Karpas-422 (cell line): Measurements from ENCODE around the gene GPBP1. TPM values are rescaled to one million over a fixed set of nuclear protein-coding genes. Genes with fewer than 3 reads are reported as not detected.

Source experiments
- DNase-seq: peaks from one replicate; pipeline ENCODE4 v3.0.0-alpha.2; 2015
- H2AFZ ChIP-seq: fragments of 200-600 bp; sonication (generic); 2 replicates; pipeline ENCODE4 v1.6.1; 2014; ENCODE audit warnings: antibody characterized with exemption, low read length, mixed read lengths
- H3K27ac ChIP-seq: fragments of 200-600 bp; sonication (generic); 2 replicates; pipeline ENCODE4 v1.5.1; 2014; ENCODE audit warnings: mild to moderate bottlenecking, low read length, moderate library complexity
- H3K27me3 ChIP-seq: fragments of 200-600 bp; sonication (generic); 2 replicates; pipeline ENCODE4 v1.6.1; 2014; ENCODE audit warnings: low read length, mixed read lengths
- H3K36me3 ChIP-seq: fragments of 200-600 bp; sonication (generic); 2 replicates; pipeline ENCODE4 v1.6.1; 2014; ENCODE audit warnings: low read length, mixed read lengths; ENCODE audit not compliant: insufficient read depth
- H3K4me1 ChIP-seq: fragments of 200-600 bp; sonication (generic); 2 replicates; pipeline ENCODE4 v1.6.1; 2014; ENCODE audit warnings: mild to moderate bottlenecking, low read length, mixed read lengths
- H3K4me2 ChIP-seq: fragments of 200-600 bp; sonication (generic); 2 replicates; pipeline ENCODE4 v1.6.1; 2014; ENCODE audit warnings: low read length, low read depth, mild to moderate bottlenecking; ENCODE audit not compliant: poor library complexity, severe bottlenecking
- H3K4me3 ChIP-seq: fragments of 200-600 bp; sonication (generic); 2 replicates; pipeline ENCODE4 v1.5.1; 2014; ENCODE audit warnings: mild to moderate bottlenecking, antibody characterized with exemption, low read length, mixed read lengths
- H3K79me2 ChIP-seq: fragments of 200-600 bp; sonication (generic); 2 replicates; pipeline ENCODE4 v1.6.1; 2014; ENCODE audit warnings: mild to moderate bottlenecking, low read length, mixed read lengths
- H3K9ac ChIP-seq: fragments of 200-600 bp; sonication (generic); 2 replicates; pipeline ENCODE4 v1.6.0; 2014; ENCODE audit warnings: low read length
- H3K9me2 ChIP-seq: fragments of 200-600 bp; sonication (generic), shearing (Covaris generic); replicated peaks from 2 replicates; pipeline ENCODE4 v1.6.0; 2014; ENCODE audit warnings: mild to moderate bottlenecking, low read length, moderate library complexity; ENCODE audit not compliant: insufficient read depth
- H3K9me3 ChIP-seq: fragments of 300-700, 200-600 bp; sonication (generic); 2 replicates; pipeline ENCODE4 v1.6.1; 2014; ENCODE audit warnings: low read length, mixed read lengths
- H4K20me1 ChIP-seq: fragments of 200-600 bp; sonication (generic); 2 replicates; pipeline ENCODE4 v1.6.1; 2014; ENCODE audit warnings: mild to moderate bottlenecking, antibody characterized with exemption, low read length, low read depth; ENCODE audit not compliant: insufficient read depth
- total RNA-seq: library from RNA; depleted of rRNA; stranded (reverse); fragments of >200 nt; shearing (Covaris generic); gene quantifications from 2 replicates; pipeline ENCODE4 v1.2.3, GENCODE V29; 2014; ENCODE audit warnings: low replicate concordance

Gene GPBP1
- total RNA-seq, 1 experiment from 2014 or later, result 69.0 TPM

- Histone ChIP-seq H2AFZ (no peak overlapping the region), H3K4me3 (no peak overlapping the region), H3K27me3 (no peaks in the 10 kb centered on the region), H3K4me1 (peaks cover 24% of the 10 kb centered on the region), H3K27ac (no peak overlapping the region), H4K20me1 (peaks cover 28% of the 10 kb centered on the region), H3K9me2 (no peaks in the 10 kb centered on the region), H3K9me3 (no peaks in the 10 kb centered on the region), H3K79me2 (peaks cover 100% of the 10 kb centered on the region), H3K9ac (no peak overlapping the region), H3K36me3 (peaks cover under 1% of the 10 kb centered on the region; the same call in 1 of the 2 replicates), H3K4me2 (no peak overlapping the region)
- DNase-seq, result no peak
These were observed 35.6 kb downstream of the GPBP1 start for GRCh38 chr5:57209316-57210040.

GRCh38 chr5:57210633-57211032 lies 36.8 kb downstream of the GPBP1 start:
- Histone ChIP-seq H3K36me3 (peaks cover 12% of the 10 kb centered on the region; the same call in 1 of the 2 replicates), H3K9me2 (no peaks in the 10 kb centered on the region), H3K79me2 (peaks cover 100% of the 10 kb centered on the region), H4K20me1 (peaks cover 34% of the 10 kb centered on the region), H3K9ac (no peak overlapping the region), H3K27me3 (no peaks in the 10 kb centered on the region), H3K9me3 (no peaks in the 10 kb centered on the region), H3K4me2 (no peak overlapping the region), H3K4me1 (peaks cover 15% of the 10 kb centered on the region), H3K27ac (no peak overlapping the region), H2AFZ (no peak overlapping the region), H3K4me3 (no peak overlapping the region)
- no peak for DNase-seq

GRCh38 chr5:57211039-57211438 lies 37.2 kb downstream of the GPBP1 start:
- no peak overlapping the region for H2AFZ ChIP-seq
- H3K9me2 ChIP-seq, result no peaks in the 10 kb centered on the region
- DNase-seq, result no peak
- H3K27me3 ChIP-seq, result no peaks in the 10 kb centered on the region
- peaks cover 100% of the 10 kb centered on the region for H3K79me2 ChIP-seq
- no peak overlapping the region for H3K9ac ChIP-seq
- no peaks in the 10 kb centered on the region for H3K9me3 ChIP-seq
- H3K4me2 ChIP-seq, result no peak overlapping the region
- no peak overlapping the region for H3K4me3 ChIP-seq
- H4K20me1 ChIP-seq, result peaks cover 33% of the 10 kb centered on the region
- no peak overlapping the region for H3K27ac ChIP-seq
- peaks cover 14% of the 10 kb centered on the region; the same call in 1 of the 2 replicates for H3K36me3 ChIP-seq
- peaks cover 12% of the 10 kb centered on the region for H3K4me1 ChIP-seq

GRCh38 chr5:57215629-57216195 lies 41.9 kb downstream of the GPBP1 start:
- Histone ChIP-seq H2AFZ (no peak overlapping the region), H3K36me3 (peaks cover 14% of the 10 kb centered on the region; the same call in 1 of the 2 replicates), H3K27me3 (no peaks in the 10 kb centered on the region), H4K20me1 (peaks cover 13% of the 10 kb centered on the region), H3K79me2 (peaks cover 95% of the 10 kb centered on the region), H3K4me1 (no peaks in the 10 kb centered on the region), H3K9me2 (no peaks in the 10 kb centered on the region), H3K27ac (no peak overlapping the region), H3K9ac (no peak overlapping the region), H3K9me3 (no peaks in the 10 kb centered on the region), H3K4me3 (no peak overlapping the region), H3K4me2 (no peak overlapping the region)
- no peak for DNase-seq

GRCh38 chr5:57216714-57217113 lies 42.9 kb downstream of the GPBP1 start:
- no peak overlapping the region for H3K4me3 ChIP-seq
- H3K9ac ChIP-seq, result no peak overlapping the region
- no peak for DNase-seq
- H3K4me2 ChIP-seq, result no peak overlapping the region
- H3K9me2 ChIP-seq, result no peaks in the 10 kb centered on the region
- no peaks in the 10 kb centered on the region for H3K27me3 ChIP-seq
- H3K79me2 ChIP-seq, result peaks cover 95% of the 10 kb centered on the region
- H4K20me1 ChIP-seq, result peaks cover 19% of the 10 kb centered on the region
- no peaks in the 10 kb centered on the region for H3K4me1 ChIP-seq
- H2AFZ ChIP-seq, result no peak overlapping the region
- no peaks in the 10 kb centered on the region for H3K9me3 ChIP-seq
- no peak overlapping the region for H3K27ac ChIP-seq
- H3K36me3 ChIP-seq, result peaks cover 14% of the 10 kb centered on the region; the same call in 1 of the 2 replicates

GRCh38 chr5:57219386-57219785 lies 45.5 kb downstream of the GPBP1 start:
- peaks cover 14% of the 10 kb centered on the region; the same call in 1 of the 2 replicates for H3K36me3 ChIP-seq
- no peak overlapping the region for H3K27ac ChIP-seq

GRCh38 chr5:57221049-57221568 lies 47.2 kb downstream of the GPBP1 start:
- Histone ChIP-seq H3K4me2 (no peak overlapping the region), H3K36me3 (no peaks in the 10 kb centered on the region), H3K27me3 (no peaks in the 10 kb centered on the region), H3K4me3 (no peak overlapping the region), H3K9ac (no peak overlapping the region), H3K4me1 (no peaks in the 10 kb centered on the region), H3K9me2 (no peaks in the 10 kb centered on the region), H2AFZ (no peak overlapping the region), H4K20me1 (peaks cover 17% of the 10 kb centered on the region), H3K27ac (no peak overlapping the region), H3K9me3 (no peaks in the 10 kb centered on the region), H3K79me2 (peaks cover 90% of the 10 kb centered on the region)
- DNase-seq, result peak; percentile 89

More at GRCh38 chr5:57219386-57219785, 45.5 kb downstream of the GPBP1 start:
- Histone ChIP-seq H2AFZ (no peak overlapping the region), H3K4me1 (no peaks in the 10 kb centered on the region), H3K9me3 (no peaks in the 10 kb centered on the region), H3K9ac (no peak overlapping the region), H3K4me3 (no peak overlapping the region), H3K9me2 (no peaks in the 10 kb centered on the region), H3K27me3 (no peaks in the 10 kb centered on the region), H3K4me2 (no peak overlapping the region), H3K79me2 (peaks cover 91% of the 10 kb centered on the region), H4K20me1 (peaks cover 23% of the 10 kb centered on the region)
- no peak for DNase-seq

GRCh38 chr5:57225553-57225952 lies 51.7 kb downstream of the GPBP1 start:
- H3K4me1 ChIP-seq, result no peaks in the 10 kb centered on the region
- peaks cover 9% of the 10 kb centered on the region for H3K36me3 ChIP-seq
- no peak overlapping the region for H3K27ac ChIP-seq
- H4K20me1 ChIP-seq, result peaks cover 21% of the 10 kb centered on the region
- H3K4me3 ChIP-seq, result no peak overlapping the region
- DNase-seq, result no peak
- no peaks in the 10 kb centered on the region for H3K9me2 ChIP-seq
- no peak overlapping the region for H3K4me2 ChIP-seq
- no peaks in the 10 kb centered on the region for H3K27me3 ChIP-seq
- peaks cover 90% of the 10 kb centered on the region for H3K79me2 ChIP-seq
- no peak overlapping the region for H3K9ac ChIP-seq
- H3K9me3 ChIP-seq, result no peaks in the 10 kb centered on the region
- H2AFZ ChIP-seq, result no peak overlapping the region
